Measurements from ENCODE around the gene COL2A1.
"Not testable (repeated sequence)": the region's sequence is repeated elsewhere in the genome, so short reads cannot be mapped to it uniquely, and the experiment has no call there.

COL2A1 gene

GRCh38 chr12:47973870-47974269 lies 30.4 kb downstream of the COL2A1 start:
- DNase-seq: no peak

GRCh38 chr12:47972895-47973294 lies 31.4 kb downstream of the COL2A1 start:
- no peak for DNase-seq

- no peak for DNase-seq
These were observed 33.4 kb downstream of the COL2A1 start for GRCh38 chr12:47970843-47971242.

- no peak for DNase-seq
These were observed 34.4 kb downstream of the COL2A1 start for GRCh38 chr12:47969845-47970244.

- DNase-seq: peak; percentile 82
These were observed 36.6 kb downstream of the COL2A1 start for GRCh38 chr12:47967461-47968321.

- no peak for DNase-seq
These were observed 38.7 kb downstream of the COL2A1 start for GRCh38 chr12:47965581-47965980.

GRCh38 chr12:47964106-47964728 lies 40.1 kb downstream of the COL2A1 start:
- no peak for DNase-seq

- DNase-seq: peak; percentile 88
These were observed 40.8 kb downstream of the COL2A1 start, which contains the start of gene TMEM106C for GRCh38 chr12:47963340-47964040. TSS of gene TMEM106C (plus strand) at chr12:47963596. CDS start at chr12:47964237, 641 bp downstream.

- no peak for DNase-seq
These were observed 42.1 kb downstream of the COL2A1 start for GRCh38 chr12:47962198-47962597.

GRCh38 chr12:47957671-47958070 lies 46.6 kb downstream of the COL2A1 start:
- DNase-seq: not testable (repeated sequence)

GRCh38 chr12:47955059-47955458 lies 49.2 kb downstream of the COL2A1 start:
- DNase-seq: no peak

- DNase-seq: no peak
These were observed 49.7 kb downstream of the COL2A1 start for GRCh38 chr12:47954467-47955045.

GRCh38 chr12:47954058-47954457 lies 50.2 kb downstream of the COL2A1 start:
- no peak for DNase-seq

GRCh38 chr12:47950856-47951468 lies 53.3 kb downstream of the COL2A1 start:
- DNase-seq: no peak

GRCh38 chr12:47949441-47950341 lies 54.6 kb downstream of the COL2A1 start:
- DNase-seq: peak; percentile 85

GRCh38 chr12:47947341-47947740 lies 56.9 kb downstream of the COL2A1 start:
- DNase-seq: peak; percentile 61

GRCh38 chr12:47946413-47947323 lies 57.6 kb downstream of the COL2A1 start:
- peak; percentile 51 for DNase-seq

- DNase-seq: no peak
These were observed 58.9 kb downstream of the COL2A1 start for GRCh38 chr12:47945341-47945728.

- no peak for DNase-seq
These were observed 59.5 kb downstream of the COL2A1 start for GRCh38 chr12:47944685-47945340.
